HEK293 (cell line): ENCODE data around the gene VAMP8.

Source experiments
- CTCF ChIA-PET: fragments of 350-600 bp; formaldehyde crosslinking; extraction: SDS; loops from one replicate; lab custom pipeline; 2021; ENCODE audit warnings: antibody characterized with exemption; lab: Yijun Ruan, JAX
- POLR2A ChIA-PET: fragments of 300-600 bp; formaldehyde crosslinking; extraction: SDS; loops from one replicate; lab custom pipeline; 2020; ENCODE audit warnings: antibody characterized with exemption, inconsistent platforms; lab: Yijun Ruan, JAX
- H3K27ac ChIP-seq: fragments of 200-500 bp; sonication (Bioruptor generic); 2 replicates; pipeline ENCODE4 v1.5.1; 2014; ENCODE audit warnings: low read depth, low read length, control low read depth, inconsistent platforms; ENCODE audit errors: extremely low read depth
- H3K36me3 ChIP-seq, 2 experiments: fragments of 200-500 bp in 1 of 2; sonication (Bioruptor generic) in 1 of 2; 1 replicate in 1 of 2; 2 replicates in 1 of 2; pipeline ENCODE4 v1.5.1; 2014 to 2017; ENCODE audit warnings: inconsistent platforms in 2 of 2, low read length in 2 of 2; ENCODE audit not compliant: control insufficient read depth in 2 of 2, insufficient read depth in 1 of 2
- H3K4me1 ChIP-seq: fragments of 200-500 bp; sonication (Bioruptor generic); 2 replicates; pipeline ENCODE4 v1.5.1; 2014; ENCODE audit warnings: mild to moderate bottlenecking, low read length, inconsistent platforms; ENCODE audit not compliant: control insufficient read depth, insufficient read depth
- H3K4me3 ChIP-seq: 2 replicates; pipeline ENCODE4 v1.5.1; 2011; ENCODE audit warnings: low read depth, mild to moderate bottlenecking, control low read depth, low read length, moderate library complexity
- H3K9me3 ChIP-seq: fragments of 200-500 bp; sonication (Bioruptor generic); 2 replicates; pipeline ENCODE4 v1.5.1; 2014; ENCODE audit warnings: low read depth, low read length, inconsistent platforms; ENCODE audit not compliant: control insufficient read depth, insufficient read depth
- HOXD13 ChIP-seq: sonication (generic); formaldehyde crosslinking; IDR thresholded peaks from 2 replicates; pipeline ENCODE4 v1.8.0; 2022; ENCODE audit warnings: missing genetic modification reagents, borderline replicate concordance
- KLF1 ChIP-seq: fragments of 450-650 bp; formaldehyde crosslinking; IDR thresholded peaks from 2 replicates; pipeline ENCODE4 v1.5.1; 2016; ENCODE audit warnings: missing biosample characterization, missing genetic modification characterization
- KLF9 ChIP-seq: fragments of 450-650 bp; formaldehyde crosslinking; IDR thresholded peaks from 2 replicates; pipeline ENCODE4 v1.5.1; 2016; ENCODE audit warnings: missing biosample characterization, missing genetic modification characterization, low read depth
- REST ChIP-seq: fragments of 450-650 bp; formaldehyde crosslinking; IDR thresholded peaks from 2 replicates; pipeline ENCODE4 v1.5.1; 2016; ENCODE audit warnings: missing biosample characterization, missing genetic modification characterization
- SP2 ChIP-seq: fragments of 450-650 bp; formaldehyde crosslinking; IDR thresholded peaks from 2 replicates; pipeline ENCODE4 v1.5.1; 2016; ENCODE audit warnings: missing biosample characterization, missing genetic modification characterization
- SP3 ChIP-seq: fragments of 450-650 bp; formaldehyde crosslinking; IDR thresholded peaks from 2 replicates; pipeline ENCODE4 v1.5.1; 2016; ENCODE audit warnings: missing biosample characterization, missing genetic modification characterization
- ZBTB17 ChIP-seq: fragments of 450-650 bp; formaldehyde crosslinking; IDR thresholded peaks from 2 replicates; pipeline ENCODE4 v1.5.1; 2016; ENCODE audit warnings: missing biosample characterization, missing genetic modification characterization
- ZBTB26 ChIP-seq: fragments of 450-650 bp; formaldehyde crosslinking; optimal IDR thresholded peaks from 2 replicates; pipeline ENCODE3; 2016; ENCODE audit warnings: missing biosample characterization, mild to moderate bottlenecking, missing genetic modification characterization
- ZBTB6 ChIP-seq: fragments of 450-650 bp; formaldehyde crosslinking; IDR thresholded peaks from 2 replicates; pipeline ENCODE4 v1.5.1; 2017; ENCODE audit warnings: missing biosample characterization, missing genetic modification characterization
- ZFP37 ChIP-seq: fragments of 450-650 bp; formaldehyde crosslinking; IDR thresholded peaks from 2 replicates; pipeline ENCODE4 v1.5.1; 2016; ENCODE audit warnings: missing biosample characterization, missing genetic modification characterization
- ZIC2 ChIP-seq: fragments of 450-650 bp; formaldehyde crosslinking; IDR thresholded peaks from 2 replicates; pipeline ENCODE4 v1.5.1; 2016; ENCODE audit warnings: missing biosample characterization, missing genetic modification characterization
- ZNF169 ChIP-seq: fragments of 450-650 bp; formaldehyde crosslinking; IDR thresholded peaks from 2 replicates; pipeline ENCODE4 v1.5.1; 2016; ENCODE audit warnings: missing biosample characterization, missing genetic modification characterization
- ZNF24 ChIP-seq: fragments of 450-650 bp; formaldehyde crosslinking; IDR thresholded peaks from 2 replicates; pipeline ENCODE4 v1.5.1; 2016; ENCODE audit warnings: missing biosample characterization, missing genetic modification characterization
- ZNF324 ChIP-seq: fragments of 450-650 bp; formaldehyde crosslinking; IDR thresholded peaks from 2 replicates; pipeline ENCODE4 v1.5.1; 2016; ENCODE audit warnings: missing biosample characterization, missing genetic modification characterization
- ZNF335 ChIP-seq: fragments of 450-650 bp; formaldehyde crosslinking; conservative IDR thresholded peaks from 2 replicates; pipeline ENCODE4 v1.5.1; 2016; ENCODE audit warnings: missing biosample characterization, missing genetic modification characterization
- ZNF600 ChIP-seq: fragments of 450-650 bp; formaldehyde crosslinking; IDR thresholded peaks from 2 replicates; pipeline ENCODE4 v1.5.1; 2016; ENCODE audit warnings: missing biosample characterization, missing genetic modification characterization
- ZNF660 ChIP-seq: fragments of 450-650 bp; IDR thresholded peaks from 2 replicates; pipeline ENCODE4 v1.5.1; 2018; ENCODE audit warnings: missing biosample characterization, mild to moderate bottlenecking, missing genetic modification characterization
- ZNF830 ChIP-seq: fragments of 450-650 bp; IDR thresholded peaks from 2 replicates; pipeline ENCODE4 v1.5.0; 2018; ENCODE audit warnings: missing biosample characterization, missing genetic modification characterization, low read depth, mild to moderate bottlenecking, moderate library complexity
- ZXDB ChIP-seq: fragments of 450-650 bp; formaldehyde crosslinking; IDR thresholded peaks from 2 replicates; pipeline ENCODE4 v1.5.1; 2016; ENCODE audit warnings: missing biosample characterization, missing genetic modification characterization
- TF ChIP-seq, protein P1 (sequence below): fragments of 450-650 bp; formaldehyde crosslinking; conservative IDR thresholded peaks from 2 replicates; pipeline ENCODE4 v1.5.1; 2016; ENCODE audit warnings: low read depth, missing biosample characterization, missing genetic modification characterization
- TF ChIP-seq, protein P2 (sequence below): fragments of 450-650 bp; formaldehyde crosslinking; IDR thresholded peaks from 2 replicates; pipeline ENCODE4 v1.5.1; 2016; ENCODE audit warnings: missing biosample characterization, missing genetic modification characterization, borderline replicate concordance

The VAMP8 gene

GRCh38 chr2:85594715-85595300 lies 17.4 kb downstream of the VAMP8 start:
- no peak for TF ChIP-seq ZNF324 (tag by site-specific recombination)
- TF ChIP-seq ZFP37 (tag by site-specific recombination) = 0 out of 2 replicates have a peak, but pooled peaks have one; percentile 32
- Histone ChIP-seq H3K36me3 (peaks cover 7 to 31% of the 10 kb centered on the region in 2 experiments; a peak in 2 of 3 replicates), H3K4me1 (0 out of 2 replicates have a peak, but pooled peaks cover 3% of the 10 kb centered on the region), H3K9me3 (no peaks in the 10 kb centered on the region), H3K4me3 (peak overlapping the region; percentile 79), H3K27ac (peak overlapping the region; percentile 77)
- ChIA-PET CTCF (interaction anchor here (0.6 to 1.9 kb wide), 5 partner anchors 10 to 175 kb away, joined by 3 to 5 read pairs (median 3); partner anchors contain the start of gene VAMP8), POLR2A (interaction anchor here (0.6 to 4.1 kb wide), 23 partner anchors 7 to 240 kb away, joined by 3 to 43 read pairs (median 5); partner anchors contain the start of genes C2orf68, ELMOD3, GGCX and MAT2A)

- Histone ChIP-seq H3K9me3 (no peaks in the 10 kb centered on the region), H3K27ac (peak within 1 kb of the TSS; percentile 77), H3K36me3 (peaks cover 7 to 35% of the 10 kb centered on the region in 2 experiments; a peak in 2 of 3 replicates), H3K4me3 (peak within 1 kb of the TSS; percentile 79), H3K4me1 (0 out of 2 replicates have a peak, but pooled peaks cover 3% of the 10 kb centered on the region)
- ChIA-PET CTCF (interaction anchor here (0.6 to 1.9 kb wide), 5 partner anchors 9 to 175 kb away, joined by 3 to 5 read pairs (median 3); partner anchors contain the start of genes USP39 and VAMP8), POLR2A (interaction anchor here (0.6 to 4.1 kb wide), 23 partner anchors 8 to 241 kb away, joined by 3 to 43 read pairs (median 5); partner anchors contain the start of genes C2orf68, ELMOD3, GGCX and MAT2A)
- peak; percentile 37; the same call in 1 of the 2 replicates for TF ChIP-seq ZIC2
- TF ChIP-seq REST (tag by site-specific recombination) = peak; percentile 14; the same call in 1 of the 2 replicates
- 0 out of 2 replicates have a peak, but pooled peaks have one; percentile 86 for TF ChIP-seq ZNF600
- peak; percentile 100 for TF ChIP-seq HOXD13 (CRISPR knock-in tag)
- peak; percentile 19 for TF ChIP-seq ZBTB26 (tag by site-specific recombination)
- peak; percentile 82 for TF ChIP-seq ZXDB (tag by site-specific recombination)
- peak; percentile 78 for TF ChIP-seq ZBTB17
- TF ChIP-seq ZBTB6 (tag by site-specific recombination) = 0 out of 2 replicates have a peak, but pooled peaks have one; percentile 22
- peak; percentile 82; the same call in 1 of the 2 replicates for TF ChIP-seq KLF9 (tag by site-specific recombination)
- peak; percentile 61 for TF ChIP-seq SP3 (tag by site-specific recombination)
- no peak for TF ChIP-seq ZNF830
- TF ChIP-seq, protein P1, sequence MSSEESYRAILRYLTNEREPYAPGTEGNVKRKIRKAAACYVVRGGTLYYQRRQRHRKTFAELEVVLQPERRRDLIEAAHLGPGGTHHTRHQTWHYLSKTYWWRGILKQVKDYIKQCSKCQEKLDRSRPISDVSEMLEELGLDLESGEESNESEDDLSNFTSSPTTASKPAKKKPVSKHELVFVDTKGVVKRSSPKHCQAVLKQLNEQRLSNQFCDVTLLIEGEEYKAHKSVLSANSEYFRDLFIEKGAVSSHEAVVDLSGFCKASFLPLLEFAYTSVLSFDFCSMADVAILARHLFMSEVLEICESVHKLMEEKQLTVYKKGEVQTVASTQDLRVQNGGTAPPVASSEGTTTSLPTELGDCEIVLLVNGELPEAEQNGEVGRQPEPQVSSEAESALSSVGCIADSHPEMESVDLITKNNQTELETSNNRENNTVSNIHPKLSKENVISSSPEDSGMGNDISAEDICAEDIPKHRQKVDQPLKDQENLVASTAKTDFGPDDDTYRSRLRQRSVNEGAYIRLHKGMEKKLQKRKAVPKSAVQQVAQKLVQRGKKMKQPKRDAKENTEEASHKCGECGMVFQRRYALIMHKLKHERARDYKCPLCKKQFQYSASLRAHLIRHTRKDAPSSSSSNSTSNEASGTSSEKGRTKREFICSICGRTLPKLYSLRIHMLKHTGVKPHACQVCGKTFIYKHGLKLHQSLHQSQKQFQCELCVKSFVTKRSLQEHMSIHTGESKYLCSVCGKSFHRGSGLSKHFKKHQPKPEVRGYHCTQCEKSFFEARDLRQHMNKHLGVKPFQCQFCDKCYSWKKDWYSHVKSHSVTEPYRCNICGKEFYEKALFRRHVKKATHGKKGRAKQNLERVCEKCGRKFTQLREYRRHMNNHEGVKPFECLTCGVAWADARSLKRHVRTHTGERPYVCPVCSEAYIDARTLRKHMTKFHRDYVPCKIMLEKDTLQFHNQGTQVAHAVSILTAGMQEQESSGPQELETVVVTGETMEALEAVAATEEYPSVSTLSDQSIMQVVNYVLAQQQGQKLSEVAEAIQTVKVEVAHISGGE (tag by site-specific recombination) = no peak
- 0 out of 2 replicates have a peak, but pooled peaks have one; percentile 24 for TF ChIP-seq ZNF24 (tag by site-specific recombination)
- TF ChIP-seq ZNF335 (tag by site-specific recombination) = peak; percentile 55
- no peak for TF ChIP-seq ZNF169 (tag by site-specific recombination)
- peak; percentile 38; the same call in 1 of the 2 replicates for TF ChIP-seq ZNF660
- TF ChIP-seq SP2 (tag by site-specific recombination) = peak; percentile 94
- TF ChIP-seq, protein P2, sequence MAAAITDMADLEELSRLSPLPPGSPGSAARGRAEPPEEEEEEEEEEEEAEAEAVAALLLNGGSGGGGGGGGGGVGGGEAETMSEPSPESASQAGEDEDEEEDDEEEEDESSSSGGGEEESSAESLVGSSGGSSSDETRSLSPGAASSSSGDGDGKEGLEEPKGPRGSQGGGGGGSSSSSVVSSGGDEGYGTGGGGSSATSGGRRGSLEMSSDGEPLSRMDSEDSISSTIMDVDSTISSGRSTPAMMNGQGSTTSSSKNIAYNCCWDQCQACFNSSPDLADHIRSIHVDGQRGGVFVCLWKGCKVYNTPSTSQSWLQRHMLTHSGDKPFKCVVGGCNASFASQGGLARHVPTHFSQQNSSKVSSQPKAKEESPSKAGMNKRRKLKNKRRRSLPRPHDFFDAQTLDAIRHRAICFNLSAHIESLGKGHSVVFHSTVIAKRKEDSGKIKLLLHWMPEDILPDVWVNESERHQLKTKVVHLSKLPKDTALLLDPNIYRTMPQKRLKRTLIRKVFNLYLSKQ = no peak
- TF ChIP-seq KLF1 = no peak
Observed at GRCh38 chr2:85595301-85596025, 18.1 kb downstream of the VAMP8 start, which contains the start of gene RNF181. Gene RNF181 (plus strand): TSS chr2:85595745. CDS start chr2:85595764, 19 bp downstream.
